HuH-7 (cell line): ENCODE data around the gene SUSD1.
"Not testable (repeated sequence)": the region's sequence is repeated elsewhere in the genome, so short reads cannot be mapped to it uniquely, and the experiment has no call there.

Experiments used
- DNase-seq: peaks from one replicate; pipeline ENCODE4 v3.0.0; 2011; ENCODE audit warnings: low spot score

Gene SUSD1

DNA sequence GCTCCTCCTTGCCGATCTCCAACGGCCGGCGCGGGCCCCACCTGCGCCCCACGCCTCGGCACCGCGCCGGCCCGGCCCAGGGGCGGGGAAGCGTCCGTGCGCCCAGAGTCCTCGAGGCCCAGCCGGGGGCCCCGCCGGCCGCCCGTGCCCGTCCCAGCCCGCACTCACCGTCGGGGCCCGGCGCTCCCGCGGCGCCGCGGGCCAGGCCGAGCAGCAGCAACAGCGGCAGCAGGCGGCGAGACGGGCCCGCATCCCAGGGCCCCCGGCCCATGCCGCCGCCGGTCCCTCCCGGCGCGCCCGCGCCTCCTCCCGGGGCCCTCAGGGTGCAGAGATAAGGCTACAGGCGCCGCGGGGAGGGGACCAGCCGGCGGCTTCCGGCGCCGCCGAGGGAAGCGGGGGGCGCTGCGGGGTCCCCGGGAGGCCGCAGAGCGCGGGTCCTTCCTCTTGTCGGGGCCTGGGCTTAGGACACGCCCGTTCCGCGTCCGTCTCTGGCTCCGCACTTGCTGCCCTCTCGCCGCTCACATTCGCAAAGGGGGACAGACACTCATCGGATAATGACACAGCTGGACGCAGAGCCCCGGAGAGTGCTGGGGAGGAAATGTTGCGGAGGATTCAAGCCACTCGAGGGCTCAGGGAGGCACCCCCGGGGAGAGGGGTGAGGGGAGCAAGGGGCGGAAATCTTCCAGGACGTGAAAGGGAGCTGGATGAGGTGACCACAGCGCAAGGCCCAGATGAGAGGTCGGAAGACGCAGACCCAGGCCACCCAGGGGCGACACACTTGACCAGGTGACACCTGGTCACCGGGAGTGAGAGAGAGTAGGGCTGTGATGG lies at the start of gene SUSD1:
Gene SUSD1 (minus strand): TSS at position 333 of the 831 bp plus-strand sequence. CDS start 62 bp downstream, at position 271.
- peak; percentile 55 for DNase-seq

DNA sequence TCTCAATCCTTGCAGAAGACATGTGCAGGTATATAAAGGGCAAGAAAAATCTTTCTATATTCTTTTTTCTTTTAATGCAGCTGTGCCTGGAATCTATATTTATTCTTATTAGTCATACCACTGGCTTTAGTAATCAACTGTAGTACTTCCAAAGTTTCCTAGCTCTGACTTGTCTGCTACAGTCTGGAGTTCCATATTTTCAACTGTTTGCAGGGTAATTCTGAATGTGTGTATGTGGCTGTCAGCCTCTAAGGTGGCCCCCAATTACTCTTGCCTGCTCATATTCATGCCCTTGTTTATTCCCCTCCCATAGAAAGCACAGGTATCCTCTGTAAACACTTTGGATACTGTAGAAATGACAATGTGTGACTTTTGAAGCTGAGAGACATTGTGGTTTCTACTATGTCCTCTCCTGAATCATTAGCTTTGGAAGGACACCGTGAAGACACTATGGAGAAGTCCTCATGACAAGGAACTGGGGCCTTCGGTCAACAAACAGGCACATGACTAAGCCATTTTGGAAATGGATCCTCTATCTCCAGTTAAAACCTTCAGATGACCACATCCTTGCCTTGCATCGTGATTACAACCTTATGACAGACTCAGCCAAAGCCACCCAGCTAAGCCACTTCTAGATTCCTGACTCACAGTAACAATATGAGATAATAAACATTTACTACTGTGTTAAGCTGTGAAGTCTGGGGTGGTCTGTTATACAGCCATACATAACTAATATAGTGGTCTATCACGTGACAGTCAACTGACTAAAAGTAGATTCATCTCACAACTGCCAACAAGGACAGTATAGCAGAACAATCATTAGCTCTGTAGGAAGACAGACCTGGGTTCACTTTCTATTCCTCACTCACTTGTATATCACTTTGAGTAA lies 49.5 kb upstream of the SUSD1 start:
- no peak for DNase-seq

DNA sequence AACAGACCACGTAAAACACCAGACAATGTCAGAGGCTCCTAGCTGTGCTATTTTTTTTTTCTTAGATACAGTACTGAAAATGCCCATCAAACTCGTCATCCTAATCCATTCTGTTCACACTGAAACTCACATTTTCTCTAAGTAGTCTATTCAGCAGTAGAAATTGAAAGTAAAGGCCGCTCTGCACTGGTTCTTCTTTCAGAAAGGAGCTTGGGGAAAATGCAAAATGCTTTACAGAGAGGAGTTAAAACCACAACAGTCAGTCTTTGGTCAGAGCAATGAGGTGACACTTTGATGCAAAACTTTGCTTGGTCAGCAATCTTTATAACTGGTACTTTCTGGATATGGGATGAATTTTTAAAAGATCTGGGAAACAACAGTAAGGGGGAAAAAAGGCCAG lies 43.8 kb upstream of the SUSD1 start:
- DNase-seq = no peak

DNA sequence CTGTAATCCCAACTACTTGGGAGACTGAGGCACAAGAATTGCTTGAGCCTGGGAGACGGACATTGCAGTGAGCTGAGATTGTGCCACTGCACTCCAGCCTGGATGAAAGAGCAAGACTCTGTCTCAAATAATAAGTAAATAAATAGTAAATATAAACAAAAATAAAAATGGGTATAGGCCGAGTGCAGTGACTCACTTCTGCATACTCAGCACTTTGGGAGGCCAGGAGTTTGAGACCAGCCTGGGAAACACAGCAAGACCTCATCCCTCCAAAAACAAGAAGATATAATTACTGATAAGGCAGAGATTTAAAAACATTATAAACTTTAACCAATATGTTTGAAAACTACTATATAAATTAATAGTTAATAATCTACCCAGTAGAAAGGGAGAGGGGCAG lies 37.8 kb upstream of the SUSD1 start:
- no peak for DNase-seq

DNA sequence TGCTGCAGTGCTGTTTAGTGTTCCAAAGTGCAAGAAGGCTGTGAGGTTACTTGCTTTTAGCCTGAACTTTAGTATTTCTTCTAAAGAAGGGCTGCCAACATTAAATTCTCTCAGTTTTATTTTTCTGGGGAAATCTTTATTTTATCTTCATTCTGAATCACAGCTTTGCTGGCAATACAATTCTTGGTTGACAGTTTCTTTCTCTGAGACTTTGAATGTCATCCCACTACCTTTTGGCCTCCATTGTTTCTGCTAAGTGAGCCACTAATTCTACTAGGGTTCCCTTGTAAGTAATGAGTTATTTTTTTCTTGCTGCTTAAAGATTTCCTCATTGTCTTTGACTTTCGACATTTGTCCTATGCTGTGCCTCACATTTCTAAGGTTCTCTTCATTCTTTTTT lies 32.4 kb upstream of the SUSD1 start:
- no peak for DNase-seq

DNA sequence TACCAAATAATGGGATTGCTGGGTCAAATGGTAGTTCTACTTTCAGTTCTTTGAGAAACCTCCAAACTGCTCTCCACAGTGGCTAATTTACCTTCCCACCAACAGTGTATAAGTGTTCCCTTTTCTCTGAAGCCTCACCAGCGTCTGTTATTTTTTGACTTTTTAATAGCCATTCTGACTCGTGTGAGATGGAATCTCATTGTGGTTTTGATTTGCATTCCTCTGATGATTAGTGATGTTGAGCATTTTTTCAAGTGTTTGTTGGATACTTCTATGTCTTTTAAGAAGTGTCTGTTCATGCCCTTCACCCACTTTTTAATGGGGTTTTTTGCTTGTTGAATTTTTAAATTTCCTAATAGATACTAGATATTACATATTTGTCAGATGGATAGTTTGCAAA lies 28.4 kb upstream of the SUSD1 start:
- DNase-seq = no peak

DNA sequence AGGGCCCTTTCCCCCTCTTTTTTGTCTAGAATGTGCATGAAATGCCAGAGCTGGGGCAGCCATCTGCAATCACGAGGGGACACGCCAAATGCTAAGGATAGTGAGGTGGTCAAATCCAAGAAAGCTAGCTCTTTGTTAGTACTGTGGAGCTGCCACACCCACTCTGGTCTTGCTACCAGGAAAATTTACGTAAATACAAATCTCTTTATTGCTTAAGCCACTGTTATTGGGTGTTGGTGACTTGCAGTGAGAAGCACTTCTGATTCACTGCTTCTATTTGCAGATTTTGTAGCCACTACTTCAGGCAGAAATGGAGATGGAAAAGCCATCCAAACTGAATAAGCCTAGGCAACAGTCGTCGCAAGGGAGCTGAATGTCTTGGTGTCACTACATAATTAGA lies 25.6 kb upstream of the SUSD1 start:
- DNase-seq = no peak

DNA sequence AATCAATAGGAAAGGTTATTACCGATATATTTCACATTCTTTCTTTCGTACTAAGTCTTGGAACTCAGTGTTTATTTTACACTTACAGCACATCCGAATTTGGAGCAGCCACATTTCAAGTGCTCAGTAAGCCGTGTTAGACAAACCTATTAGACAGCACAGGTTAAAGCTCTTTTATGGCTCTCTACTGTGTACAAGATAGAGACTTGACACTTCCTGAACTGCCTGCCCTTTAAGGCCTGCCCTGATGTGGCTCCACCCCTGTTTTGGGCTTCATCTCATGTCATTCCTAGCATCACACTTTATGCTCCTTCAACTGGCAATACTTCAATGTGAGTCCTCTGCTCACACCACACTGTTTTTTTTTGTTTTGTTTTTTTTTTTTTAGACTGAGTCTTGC lies 23.5 kb upstream of the SUSD1 start:
- peak; percentile 18 for DNase-seq

DNA sequence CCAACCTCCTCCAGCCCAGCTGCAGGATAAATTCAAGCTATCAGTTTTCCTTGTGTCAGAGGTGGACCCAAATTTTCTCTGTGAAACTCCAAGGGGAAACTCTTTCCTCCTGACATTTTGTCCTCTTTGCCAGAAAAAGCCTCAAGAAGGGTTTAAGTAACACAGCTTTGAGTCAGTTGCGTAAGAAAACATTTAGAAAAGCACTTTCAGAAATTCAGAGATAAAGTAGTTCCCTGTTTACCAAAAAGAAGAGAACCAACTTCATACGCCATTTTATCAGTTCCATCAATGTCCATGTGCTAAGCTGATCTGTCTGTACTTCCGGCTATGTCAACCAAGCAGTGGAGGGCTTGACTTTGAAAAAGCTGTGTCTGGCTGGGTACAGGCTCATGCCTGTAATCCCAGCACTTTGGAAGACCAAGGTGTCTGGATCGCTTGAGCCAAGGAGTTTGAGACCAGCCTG lies 19.9 kb upstream of the SUSD1 start:
- DNase-seq = no peak

DNA sequence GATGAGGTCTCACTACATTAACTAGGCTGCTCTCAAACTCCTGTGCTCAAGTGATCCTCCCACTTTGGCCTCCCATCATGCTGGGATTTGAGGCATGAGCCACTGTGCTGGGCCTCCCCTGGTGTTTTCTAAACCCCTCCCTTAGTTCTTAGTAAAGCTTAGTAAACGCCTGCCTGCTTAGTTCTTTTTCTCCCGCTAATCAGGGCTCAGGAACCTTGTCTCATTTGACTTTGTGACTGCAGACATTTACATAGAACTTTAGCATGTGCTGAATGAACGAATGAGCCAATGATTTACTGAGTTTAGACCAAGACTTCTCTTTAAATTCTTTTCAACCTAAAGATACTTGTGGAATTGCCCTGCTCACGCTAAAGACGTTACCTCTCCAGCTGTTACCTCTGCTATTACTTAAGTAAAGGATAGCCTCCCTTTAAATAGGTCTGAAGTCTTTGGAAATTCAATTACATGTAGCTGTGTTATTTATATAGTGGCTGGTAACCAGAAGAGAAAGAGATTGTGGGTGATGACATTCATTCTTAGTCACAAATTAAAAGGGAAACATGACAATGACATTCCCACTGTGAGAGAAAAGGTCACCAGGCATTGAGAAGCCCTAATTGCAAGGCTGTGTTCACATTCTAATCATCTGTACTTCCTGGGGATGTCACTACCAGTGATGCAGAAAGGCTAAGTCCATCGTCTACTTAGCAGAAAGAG lies 18.6 kb upstream of the SUSD1 start:
- DNase-seq = no peak

DNA sequence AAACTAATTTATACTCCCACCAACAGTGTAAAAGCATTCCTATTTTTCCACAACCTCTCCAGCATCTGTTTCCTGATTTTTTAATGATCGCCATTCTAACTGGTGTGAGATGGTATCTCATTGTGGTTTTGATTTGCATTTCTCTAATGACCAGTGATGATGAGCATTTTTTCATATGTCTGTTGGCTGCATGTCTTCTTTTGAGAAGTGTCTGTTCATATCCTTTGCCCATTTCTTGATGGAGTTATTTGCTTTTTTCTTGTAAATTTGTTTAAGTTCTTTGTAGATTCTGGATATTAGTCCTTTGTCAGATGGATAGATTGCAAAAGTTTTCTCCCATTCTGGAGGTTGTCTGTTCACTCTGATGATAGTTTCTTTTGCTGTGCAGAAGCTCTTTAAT lies 15.2 kb upstream of the SUSD1 start:
- not testable (repeated sequence) for DNase-seq

DNA sequence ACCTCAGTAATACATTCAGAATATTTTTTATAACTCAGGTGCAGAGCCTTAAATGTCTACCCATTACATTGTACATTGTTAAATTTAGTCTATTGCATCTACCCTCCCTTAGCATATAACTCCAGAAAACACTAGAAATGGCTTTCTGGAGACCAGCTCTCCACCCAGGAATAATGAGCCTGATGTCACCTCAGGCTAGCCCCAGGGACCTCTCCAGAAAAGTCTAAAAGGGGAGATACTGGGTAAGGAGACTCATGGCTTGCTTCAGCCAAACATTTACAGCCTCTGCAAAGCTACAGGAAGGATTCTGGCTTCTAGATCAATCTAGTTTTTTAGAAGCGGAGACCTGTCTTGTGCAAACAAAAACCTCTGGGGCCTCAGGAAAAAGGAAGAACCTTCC lies 13.8 kb upstream of the SUSD1 start:
- no peak for DNase-seq

DNA sequence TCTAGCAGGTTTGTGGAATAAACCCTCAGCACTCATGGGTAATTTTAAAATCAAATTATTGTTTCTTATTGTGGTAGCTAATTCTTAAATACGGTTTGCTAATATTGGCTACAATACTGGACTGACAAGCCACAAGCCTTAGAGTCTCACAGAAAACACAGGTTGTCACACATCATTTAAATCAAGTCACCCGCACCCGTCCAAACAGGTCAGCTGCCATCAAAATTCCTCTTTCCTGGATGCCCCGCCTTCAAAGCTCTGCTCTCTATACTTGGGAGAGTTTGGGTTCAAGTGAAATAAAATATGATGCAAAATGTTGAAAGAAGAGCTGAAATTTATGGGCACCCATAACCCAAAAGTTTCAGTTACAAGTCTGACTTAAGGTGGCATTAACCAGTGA lies 12.3 kb upstream of the SUSD1 start:
- no peak for DNase-seq

DNA sequence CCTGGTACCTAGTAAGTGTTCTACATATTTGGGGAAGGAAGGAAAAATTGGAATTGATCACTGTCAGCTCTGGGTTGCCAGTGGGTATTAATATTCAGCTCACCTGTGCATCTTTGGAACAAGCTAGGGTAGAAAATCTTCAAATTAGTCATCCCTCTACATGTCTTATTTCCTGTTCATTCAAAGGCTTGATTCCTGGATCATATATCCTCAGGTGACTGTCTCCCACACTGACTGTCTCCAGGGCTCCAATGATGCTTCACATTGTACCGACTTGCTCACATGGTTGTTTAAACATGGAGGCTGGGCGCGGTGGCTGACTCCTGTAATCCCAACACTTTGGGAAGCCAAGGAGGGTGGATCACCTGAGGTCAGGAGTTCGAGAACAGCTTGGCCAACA lies 11.6 kb upstream of the SUSD1 start:
- DNase-seq = no peak

DNA sequence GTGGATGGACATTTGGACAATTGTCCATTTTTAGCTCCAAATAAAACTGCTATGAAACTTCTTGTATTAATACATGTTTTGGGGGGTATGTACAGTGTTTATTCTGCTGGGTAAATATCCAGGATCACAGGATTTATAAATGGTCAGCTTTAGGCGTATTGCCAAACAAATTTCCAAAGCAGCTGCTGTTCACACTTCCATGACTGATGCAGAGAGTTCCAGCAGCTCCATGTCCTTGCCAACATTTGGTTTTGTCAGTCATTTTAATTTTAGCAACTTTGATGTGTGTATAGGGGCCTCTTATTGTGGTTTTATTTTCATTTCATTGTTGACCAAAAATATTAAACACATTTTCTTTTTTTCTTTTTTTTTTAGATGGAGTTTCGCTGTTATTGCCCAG lies 9.8 kb upstream of the SUSD1 start:
- DNase-seq = no peak

DNA sequence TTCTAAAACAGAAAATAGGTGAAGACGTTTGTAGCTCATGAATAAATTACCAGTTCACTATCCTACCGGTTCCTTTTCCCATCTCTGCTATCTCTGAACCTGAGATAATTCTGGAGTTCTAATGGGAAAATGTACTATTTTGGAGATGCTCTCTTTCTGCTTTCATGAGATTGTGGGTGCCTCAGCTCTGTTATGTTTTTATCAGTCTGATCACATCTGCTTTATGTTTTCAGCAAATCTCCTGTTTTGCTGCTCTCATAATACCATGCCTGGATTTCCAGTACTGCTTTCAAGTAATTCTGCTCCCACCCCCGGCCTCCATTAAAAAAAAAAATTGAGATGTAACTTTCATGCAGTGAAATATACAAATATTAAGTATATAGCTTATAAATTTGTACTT lies 9.1 kb upstream of the SUSD1 start:
- DNase-seq = no peak

DNA sequence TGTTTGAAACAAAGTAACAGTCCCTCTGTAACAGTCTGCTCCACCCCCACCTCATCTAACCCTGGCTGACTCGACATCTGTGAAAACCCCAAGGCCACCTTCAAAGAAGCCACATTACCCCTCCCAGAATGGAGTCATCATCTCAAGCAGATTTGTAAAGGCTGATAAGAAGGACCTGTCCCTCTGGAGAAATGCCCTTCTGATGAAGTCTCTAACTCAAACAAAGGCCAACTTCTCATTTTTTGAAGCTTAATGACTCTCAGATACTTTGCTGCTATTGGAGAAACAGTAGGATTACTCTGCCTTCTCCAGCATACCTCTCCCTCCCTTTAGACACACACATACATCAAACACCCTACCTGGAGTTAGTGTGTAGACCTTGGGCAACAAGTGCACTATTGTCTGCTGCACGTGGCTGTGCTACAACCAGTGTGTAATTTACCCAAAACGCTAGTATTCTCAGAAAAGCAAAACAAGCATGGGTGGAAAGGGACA lies 5.3 kb upstream of the SUSD1 start:
- peak; percentile 27 for DNase-seq

DNA sequence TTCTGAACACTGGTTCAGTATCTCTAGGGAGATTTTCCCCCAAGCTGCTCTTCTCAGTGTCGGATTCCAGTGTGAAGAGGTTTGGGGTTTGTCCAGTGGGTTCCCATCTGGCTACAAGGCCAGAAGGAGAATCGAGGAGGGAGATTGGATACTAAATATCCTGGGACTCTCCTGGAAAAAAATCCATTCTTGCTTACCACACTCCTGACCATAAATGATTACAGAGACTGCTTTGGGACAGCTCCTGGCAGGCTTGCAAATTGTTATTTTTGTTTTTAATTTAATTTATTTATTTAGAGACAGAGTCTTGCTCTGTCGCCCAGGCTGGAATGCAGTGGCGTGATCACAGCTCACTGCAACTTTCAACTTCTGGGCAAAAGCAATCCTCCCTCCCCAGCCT lies 4.7 kb upstream of the SUSD1 start:
- DNase-seq = no peak

DNA sequence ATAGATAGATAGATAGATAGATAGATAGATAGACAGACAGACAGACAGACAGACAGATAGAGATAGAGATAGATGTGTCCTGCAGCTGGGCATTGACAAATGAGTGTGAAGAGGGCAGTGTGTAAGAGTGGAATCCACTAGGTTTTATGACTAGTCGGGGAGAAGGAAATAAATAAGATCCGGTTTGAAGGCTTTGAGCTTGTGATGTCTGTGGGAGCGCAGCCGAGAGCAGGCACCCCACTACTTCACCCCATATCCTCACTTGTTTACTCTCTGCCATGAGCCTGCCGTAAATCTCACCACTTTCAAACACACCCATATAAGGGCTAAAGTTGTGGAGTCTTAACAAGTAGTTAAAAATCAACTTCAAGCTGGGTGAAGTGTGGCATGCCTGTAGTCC lies 1.4 kb upstream of the SUSD1 start:
- peak; percentile 45 for DNase-seq

DNA sequence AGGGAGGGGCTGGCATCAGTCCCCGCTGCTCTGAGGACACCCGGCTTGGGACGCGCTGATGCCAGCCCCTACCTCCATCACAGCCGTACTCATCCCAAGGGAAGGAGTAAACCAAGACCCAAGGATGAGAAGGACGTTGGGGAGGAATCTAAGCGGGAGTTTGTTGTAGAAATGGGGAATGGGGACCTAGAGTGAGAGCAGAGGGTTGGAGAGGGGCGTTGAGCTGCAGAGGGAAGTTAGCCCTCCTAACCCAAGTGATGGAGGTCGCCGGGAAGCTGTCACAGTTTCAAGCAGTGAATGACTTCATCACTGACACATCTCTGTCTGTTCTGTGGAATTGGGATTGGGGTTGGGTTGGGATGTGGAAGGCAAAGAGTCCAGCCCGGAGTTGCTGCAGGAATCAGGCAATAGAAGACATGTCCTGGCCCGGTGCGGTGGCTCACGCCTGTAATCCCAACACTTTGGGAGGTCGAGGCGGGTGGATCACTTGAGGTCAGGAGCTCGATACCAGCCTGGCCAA lies 759 bp upstream of the SUSD1 start:
- peak; percentile 37 for DNase-seq

DNA sequence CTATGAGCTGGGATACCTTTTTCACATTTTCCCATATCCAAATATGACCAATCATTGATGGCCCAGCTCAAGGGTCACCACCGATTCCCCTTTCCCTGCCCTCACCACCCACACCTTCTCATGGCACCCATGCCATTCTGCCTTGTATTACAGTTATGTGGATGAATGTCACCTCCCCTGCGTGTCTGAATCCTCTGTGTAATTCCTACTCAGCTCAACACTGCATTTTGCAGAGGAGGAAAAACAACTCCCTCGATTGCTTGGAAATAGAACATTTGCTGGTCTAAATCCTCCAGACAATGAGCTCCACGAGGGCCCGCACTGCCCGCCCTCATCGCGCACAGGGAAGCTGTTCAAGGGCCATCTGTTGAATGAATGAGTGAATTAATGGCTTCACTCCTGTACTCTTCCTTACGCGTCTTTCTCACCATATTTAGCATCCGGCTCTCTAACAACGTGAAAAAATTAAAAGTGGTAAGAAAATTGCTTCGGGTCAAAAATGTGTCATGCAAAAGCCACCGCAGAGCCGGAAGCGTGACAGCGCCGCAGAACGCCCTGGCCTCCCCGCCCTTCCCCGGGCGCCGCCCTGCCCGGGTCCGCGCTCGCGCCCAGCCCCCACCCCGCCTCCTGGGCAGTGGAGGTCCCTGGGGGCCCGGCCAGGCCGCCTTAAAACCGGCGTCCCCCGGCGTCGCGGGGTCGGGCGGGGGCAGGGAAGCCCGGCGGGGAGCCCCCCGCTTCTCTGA lies 704 bp downstream of the SUSD1 start:
- DNase-seq = peak; percentile 80
